8988T (cell line): ENCODE measurements around the gene CCL11.

ENCODE experiments used
- DNase-seq: peaks from one replicate; pipeline ENCODE4 v3.0.0; 2011

Gene CCL11

GRCh38 chr17:34285286-34285792 lies at the start of gene CCL11:
CCL11 (plus strand) TSS chr17:34285742; CDS start chr17:34285809, 67 bp downstream.
- DNase-seq = no peak

- DNase-seq = no peak
Observed at GRCh38 chr17:34236281-34236892, 49.2 kb upstream of the CCL11 start.

GRCh38 chr17:34237458-34237857 lies 48.1 kb upstream of the CCL11 start:
- no peak for DNase-seq

GRCh38 chr17:34241062-34241461 lies 44.5 kb upstream of the CCL11 start:
- no peak for DNase-seq

GRCh38 chr17:34242587-34243363 lies 42.8 kb upstream of the CCL11 start:
- no peak for DNase-seq

GRCh38 chr17:34243364-34244320 lies 41.9 kb upstream of the CCL11 start:
- DNase-seq = no peak

GRCh38 chr17:34245351-34245905 lies 40.1 kb upstream of the CCL11 start:
- DNase-seq = no peak

GRCh38 chr17:34246446-34246845 lies 39.1 kb upstream of the CCL11 start:
- no peak for DNase-seq

GRCh38 chr17:34246881-34247280 lies 38.7 kb upstream of the CCL11 start:
- DNase-seq = no peak

- DNase-seq = no peak
Observed at GRCh38 chr17:34248511-34249024, 37.0 kb upstream of the CCL11 start.

- DNase-seq = no peak
Observed at GRCh38 chr17:34249061-34249460, 36.5 kb upstream of the CCL11 start.

- no peak for DNase-seq
Observed at GRCh38 chr17:34249478-34249877, 36.1 kb upstream of the CCL11 start.

- DNase-seq = no peak
Observed at GRCh38 chr17:34251186-34251585, 34.4 kb upstream of the CCL11 start.

- DNase-seq = no peak
Observed at GRCh38 chr17:34252095-34252443, 33.5 kb upstream of the CCL11 start.

- DNase-seq = no peak
Observed at GRCh38 chr17:34252444-34253138, 33.0 kb upstream of the CCL11 start.

GRCh38 chr17:34253139-34253525 lies 32.4 kb upstream of the CCL11 start:
- DNase-seq = no peak

- DNase-seq = no peak
Observed at GRCh38 chr17:34254146-34254545, 31.4 kb upstream of the CCL11 start.

GRCh38 chr17:34254651-34255380 lies 30.7 kb upstream of the CCL11 start, which contains the start of gene CCL2:
CCL2 (plus strand) TSS chr17:34255285; CDS start chr17:34255350, 65 bp downstream.
- no peak for DNase-seq

- no peak for DNase-seq
Observed at GRCh38 chr17:34255381-34255732, 30.2 kb upstream of the CCL11 start.

- no peak for DNase-seq
Observed at GRCh38 chr17:34255841-34256240, 29.7 kb upstream of the CCL11 start.

GRCh38 chr17:34257299-34257985 lies 28.1 kb upstream of the CCL11 start:
- DNase-seq = no peak
